ENCODE measurements around the gene FPGT.
A peak's percentile ranks its signal among the peaks of the same experiment; 100 is the strongest.
"Not testable (repeated sequence)": the region's sequence is repeated elsewhere in the genome, so short reads cannot be mapped to it uniquely, and the experiment has no call there.

The FPGT gene

GRCh38 chr1:74197657-74198552 is at the start of gene FPGT, which contains the start of gene LRRIQ3:
Gene FPGT (plus strand): TSS chr1:74198242. CDS start chr1:74198279, 37 bp downstream.
Gene LRRIQ3 (minus strand): TSS chr1:74198176. CDS start chr1:74183684, 14,492 bp downstream.
- DNase-seq, result peak; percentile 90

DNA sequence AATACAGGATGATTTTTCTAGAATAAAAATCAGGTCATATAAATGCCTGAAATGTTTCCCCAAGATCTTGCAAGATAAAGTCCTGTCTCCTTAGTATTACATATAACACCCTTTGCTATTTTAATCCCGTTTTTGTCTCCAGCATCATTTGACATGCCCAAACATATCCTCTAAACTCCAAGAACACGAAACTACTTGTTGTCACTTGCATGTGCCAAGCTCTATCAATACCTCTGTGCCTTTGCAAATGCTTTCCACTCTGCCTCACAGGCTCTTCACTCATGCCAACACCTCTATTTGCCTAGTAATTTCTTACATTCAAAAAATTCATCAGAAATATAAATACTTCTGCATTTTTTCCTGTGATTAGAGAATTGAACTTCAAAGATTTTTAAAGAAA is 38.0 kb upstream of the FPGT start:
- no peak for DNase-seq

DNA sequence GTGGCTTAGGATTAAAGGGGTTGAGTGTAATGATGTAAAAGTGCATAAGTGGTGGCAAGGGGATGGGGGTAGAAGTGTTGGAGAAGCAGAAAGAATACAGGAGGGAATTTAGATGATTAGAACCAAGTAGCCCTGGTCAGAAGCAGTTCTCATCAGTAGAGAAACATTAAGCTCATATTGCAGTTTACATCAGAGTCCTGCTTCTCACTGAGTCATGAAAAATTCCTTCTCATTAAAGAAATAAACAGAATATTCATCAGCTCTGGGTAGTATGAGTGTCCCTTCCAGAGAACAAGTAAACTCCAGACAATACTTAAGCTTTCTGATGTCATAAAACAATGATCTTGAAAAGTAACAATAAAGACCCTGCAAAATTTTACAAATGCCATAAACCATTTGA is 36.5 kb upstream of the FPGT start:
- DNase-seq, result no peak

- DNase-seq, result no peak
Measured at GRCh38 chr1:74162333-74162732, 35.7 kb upstream of the FPGT start.

- not testable (repeated sequence) for DNase-seq
Measured at GRCh38 chr1:74174423-74174822, 23.6 kb upstream of the FPGT start.

DNA sequence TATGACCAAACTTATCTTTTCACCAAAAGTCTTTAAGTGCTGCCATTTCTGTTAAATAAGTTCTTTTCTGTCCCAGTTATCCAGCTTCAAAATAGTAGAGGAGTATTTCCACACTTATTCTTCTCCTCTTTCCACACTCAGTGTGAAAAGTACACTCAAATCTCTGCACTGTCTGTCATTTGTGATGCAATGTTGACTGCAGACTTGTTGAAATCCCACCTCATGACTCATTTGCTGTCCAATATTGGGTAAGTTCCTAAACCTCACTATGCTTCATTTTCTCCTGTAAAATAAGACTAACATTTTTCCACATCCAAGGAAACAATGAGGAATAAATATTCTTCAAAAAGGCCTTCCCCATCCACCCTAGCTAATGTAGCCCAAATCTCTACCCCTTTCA is 17.6 kb upstream of the FPGT start:
- DNase-seq, result no peak

GRCh38 chr1:74193908-74194307 is 4.1 kb upstream of the FPGT start:
- no peak for DNase-seq

DNA sequence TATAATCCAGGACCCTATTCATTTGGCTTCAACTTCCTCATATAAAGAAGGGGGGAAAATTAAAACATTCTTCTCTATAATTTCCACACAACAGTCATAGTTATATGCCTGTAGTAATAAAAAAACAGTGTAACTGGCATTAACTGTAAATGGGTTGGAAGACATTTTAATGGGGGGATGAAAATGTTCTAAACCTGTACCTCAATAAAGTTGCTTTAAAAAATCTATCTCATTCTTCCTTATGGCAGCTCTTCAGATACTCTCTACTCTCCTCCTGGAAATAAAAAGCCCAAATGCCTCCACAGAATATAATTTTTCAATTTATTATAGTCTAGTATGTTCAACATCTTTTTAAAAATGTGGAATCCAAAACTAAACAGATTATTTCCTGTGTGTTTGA is 2.7 kb upstream of the FPGT start:
- no peak for DNase-seq

GRCh38 chr1:74197255-74197654 is 787 bp upstream of the FPGT start:
- DNase-seq, result no peak

GRCh38 chr1:74199504-74199903 is 1.5 kb downstream of the FPGT start:
- DNase-seq, result no peak

- DNase-seq, result no peak
Measured at GRCh38 chr1:74205266-74205665, 7.2 kb downstream of the FPGT start.

DNA sequence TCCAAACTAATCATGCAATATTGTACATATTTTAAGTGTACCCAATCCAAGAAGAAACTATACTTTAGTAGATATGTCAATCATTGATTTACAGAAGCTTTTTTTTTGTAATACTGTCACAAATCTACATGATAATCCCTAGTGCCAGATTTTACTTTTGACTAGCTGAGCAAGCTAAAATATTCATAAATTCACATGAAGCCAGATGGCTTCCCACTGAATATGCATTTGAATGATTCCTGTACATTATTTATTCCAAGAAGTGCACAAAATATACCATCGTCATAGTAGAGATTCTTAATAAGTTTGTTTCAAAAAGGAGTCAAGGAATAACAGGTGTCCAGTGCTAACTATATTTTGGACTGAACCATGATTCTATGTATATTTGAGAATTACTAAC is 17.2 kb downstream of the FPGT start:
- no peak for DNase-seq

- DNase-seq, result no peak
Measured at GRCh38 chr1:74222701-74223100, 24.7 kb downstream of the FPGT start.

DNA sequence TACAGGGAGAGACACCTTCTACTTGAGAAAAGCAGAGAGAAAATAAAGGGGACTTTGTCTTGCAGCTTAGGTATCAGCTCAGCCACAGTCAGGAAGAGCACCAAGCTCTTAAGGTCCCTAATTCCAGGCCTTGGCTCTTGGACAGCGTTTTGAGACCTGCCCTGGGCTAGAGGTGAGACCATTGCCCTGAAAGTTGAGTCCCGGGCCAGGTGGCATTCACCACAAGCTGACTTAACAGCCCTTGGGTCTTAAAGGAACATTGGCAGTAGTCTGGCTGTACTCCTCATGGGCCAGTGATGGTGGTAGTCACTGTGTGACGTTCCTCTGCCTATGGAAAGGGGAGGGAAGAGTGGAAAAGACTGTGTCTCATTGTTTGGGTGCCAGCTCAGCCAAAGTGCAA is 25.4 kb downstream of the FPGT start:
- no peak for DNase-seq

- DNase-seq, result no peak
Measured at GRCh38 chr1:74235153-74235552, 37.1 kb downstream of the FPGT start, which contains the start of gene TNNI3K. Gene TNNI3K (plus strand): TSS chr1:74235387. CDS start chr1:74235452, 65 bp downstream.

DNA sequence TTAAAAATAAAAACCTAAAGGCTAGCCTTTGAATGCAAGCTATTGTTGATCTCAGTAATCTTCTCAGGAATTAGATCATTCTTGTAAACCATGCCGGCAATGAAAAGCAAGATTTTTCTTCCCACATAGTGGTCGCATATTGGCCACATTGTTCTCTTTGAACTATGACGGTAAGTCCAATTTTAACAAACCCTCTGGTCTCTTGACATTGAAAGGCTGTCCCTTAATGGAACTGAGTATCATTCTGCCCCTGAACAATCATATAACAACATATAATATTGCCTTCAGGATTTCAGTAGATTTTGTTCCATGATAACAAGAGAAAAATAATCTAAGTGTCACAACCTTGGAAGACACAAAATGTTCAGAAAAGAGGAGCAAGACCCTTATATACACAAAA is 38.4 kb downstream of the FPGT start:
- no peak for DNase-seq

DNA sequence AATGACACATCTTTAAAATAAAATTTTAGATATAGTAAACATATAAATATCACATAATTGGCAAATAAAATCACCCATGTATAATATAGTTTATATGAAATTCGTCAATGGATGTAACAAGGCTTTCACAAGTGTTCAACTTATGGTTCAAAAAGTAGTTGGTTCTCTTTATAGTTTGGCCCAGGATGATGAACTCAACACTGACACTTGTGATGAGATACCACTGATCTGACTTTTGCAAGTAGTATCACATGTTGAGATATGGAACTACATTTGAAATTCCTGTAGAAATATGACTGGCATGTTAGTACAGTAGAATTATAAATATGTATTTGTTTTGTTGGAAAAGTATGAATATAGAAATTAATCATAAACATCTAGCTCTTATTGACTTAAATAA is 39.0 kb downstream of the FPGT start:
- DNase-seq, result no peak

DNA sequence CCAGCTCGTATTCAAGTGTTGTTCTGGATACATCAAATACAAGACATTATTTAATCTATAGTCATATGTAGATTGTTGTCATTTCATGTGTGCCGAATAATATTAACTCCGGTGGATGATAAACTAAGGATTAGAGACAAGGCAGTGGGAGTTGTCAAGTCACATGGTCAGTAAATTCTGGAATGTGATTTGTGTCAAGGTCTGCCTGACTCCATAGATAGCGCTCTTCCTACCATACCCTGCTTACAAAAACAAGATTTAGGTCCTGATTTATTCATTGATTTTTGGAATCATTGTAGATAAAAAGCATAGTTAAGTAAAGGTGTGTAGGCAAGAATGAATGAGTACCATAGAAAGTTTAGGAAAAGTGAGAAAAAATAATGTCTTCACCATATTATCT is 39.7 kb downstream of the FPGT start:
- no peak for DNase-seq

GRCh38 chr1:74245168-74245772 is 47.2 kb downstream of the FPGT start:
- no peak for DNase-seq

GRCh38 chr1:74246315-74246714 is 48.3 kb downstream of the FPGT start:
- DNase-seq, result no peak

GRCh38 chr1:74247881-74248528 is 50.0 kb downstream of the FPGT start:
- DNase-seq, result no peak

GRCh38 chr1:74253243-74253824 is 55.3 kb downstream of the FPGT start:
- not testable (repeated sequence) for DNase-seq
